ENCODE measurements around the gene DDIAS. TPM values are rescaled to one million over a fixed set of nuclear protein-coding genes. Genes with fewer than 3 reads are reported as not detected.

Gene DDIAS
- total and polyA plus RNA-seq, 2 donors (not counting 1 experiment from before 2014, with no cell fraction given), result 2.3 to 3.0 TPM

DNA sequence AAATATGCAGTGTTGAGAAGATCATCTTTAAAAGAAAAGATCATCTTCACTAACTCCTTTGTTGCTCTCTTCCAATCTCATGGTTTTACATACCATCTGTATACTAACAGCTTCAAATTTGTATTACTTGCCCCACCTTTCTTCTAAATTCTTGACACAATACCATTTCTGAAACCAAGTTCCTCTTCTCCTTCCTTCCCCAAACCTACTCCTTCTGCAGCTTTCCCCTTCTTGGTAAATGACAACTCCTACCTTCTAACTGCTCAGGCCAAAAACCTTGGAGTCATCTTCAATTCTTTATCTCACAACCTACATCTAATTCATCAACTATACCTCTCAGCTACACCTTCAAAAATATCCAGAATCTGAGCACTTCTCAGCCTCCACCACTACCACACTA lies 10.6 kb upstream of the DDIAS start:
- no peak for DNase-seq (ENCODE audit: low read depth in 2 of 2)
- H3K9ac ChIP-seq (ENCODE audit: insufficient read depth, low read length), result no peak overlapping the region
- H3K79me2 ChIP-seq (ENCODE audit: control insufficient read depth, insufficient read depth, low read length), result no peaks in the 10 kb centered on the region
- H3K9me3 ChIP-seq (ENCODE audit: control insufficient read depth, insufficient read depth, low read depth, low read length), result no peaks in the 10 kb centered on the region
- H4K20me1 ChIP-seq (ENCODE audit: control insufficient read depth, extremely low read depth, insufficient read depth, low read length), result no peaks in the 10 kb centered on the region
- no peaks in the 10 kb centered on the region for H3K27me3 ChIP-seq (ENCODE audit: control insufficient read depth, insufficient read depth, low read length)
- no peaks in the 10 kb centered on the region for H3K36me3 ChIP-seq (ENCODE audit: control insufficient read depth, insufficient read depth, low read length)
- H2AFZ ChIP-seq (ENCODE audit: low read length), result no peak overlapping the region
- no peak overlapping the region for H3K4me3 ChIP-seq (replicated peaks in 1 of 4; ENCODE audit: control extremely low read depth in 1 of 4, insufficient read depth in 1 of 4, low read depth in 3 of 4, low read length in 4 of 4)
- TF ChIP-seq, protein P1, sequence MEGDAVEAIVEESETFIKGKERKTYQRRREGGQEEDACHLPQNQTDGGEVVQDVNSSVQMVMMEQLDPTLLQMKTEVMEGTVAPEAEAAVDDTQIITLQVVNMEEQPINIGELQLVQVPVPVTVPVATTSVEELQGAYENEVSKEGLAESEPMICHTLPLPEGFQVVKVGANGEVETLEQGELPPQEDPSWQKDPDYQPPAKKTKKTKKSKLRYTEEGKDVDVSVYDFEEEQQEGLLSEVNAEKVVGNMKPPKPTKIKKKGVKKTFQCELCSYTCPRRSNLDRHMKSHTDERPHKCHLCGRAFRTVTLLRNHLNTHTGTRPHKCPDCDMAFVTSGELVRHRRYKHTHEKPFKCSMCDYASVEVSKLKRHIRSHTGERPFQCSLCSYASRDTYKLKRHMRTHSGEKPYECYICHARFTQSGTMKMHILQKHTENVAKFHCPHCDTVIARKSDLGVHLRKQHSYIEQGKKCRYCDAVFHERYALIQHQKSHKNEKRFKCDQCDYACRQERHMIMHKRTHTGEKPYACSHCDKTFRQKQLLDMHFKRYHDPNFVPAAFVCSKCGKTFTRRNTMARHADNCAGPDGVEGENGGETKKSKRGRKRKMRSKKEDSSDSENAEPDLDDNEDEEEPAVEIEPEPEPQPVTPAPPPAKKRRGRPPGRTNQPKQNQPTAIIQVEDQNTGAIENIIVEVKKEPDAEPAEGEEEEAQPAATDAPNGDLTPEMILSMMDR (conservative IDR thresholded peaks at IDR 0.05 in 1 of 2, IDR thresholded peaks at IDR 0.05 in 1 of 2; ENCODE audit: low read depth in 1 of 2, low read length in 2 of 2), result no peak
- no peak for TF ChIP-seq EZH2 (IDR thresholded peaks at IDR 0.05; ENCODE audit: low read length, missing control alignments)
- no peak overlapping the region for H3K4me2 ChIP-seq (ENCODE audit: extremely low read depth, insufficient read depth, low read length)
- H3K4me1 ChIP-seq (ENCODE audit: control insufficient read depth, extremely low read depth, insufficient read depth, low read length), result no peaks in the 10 kb centered on the region
- no peak overlapping the region for H3K27ac ChIP-seq (ENCODE audit: insufficient read depth, low read length)

DNA sequence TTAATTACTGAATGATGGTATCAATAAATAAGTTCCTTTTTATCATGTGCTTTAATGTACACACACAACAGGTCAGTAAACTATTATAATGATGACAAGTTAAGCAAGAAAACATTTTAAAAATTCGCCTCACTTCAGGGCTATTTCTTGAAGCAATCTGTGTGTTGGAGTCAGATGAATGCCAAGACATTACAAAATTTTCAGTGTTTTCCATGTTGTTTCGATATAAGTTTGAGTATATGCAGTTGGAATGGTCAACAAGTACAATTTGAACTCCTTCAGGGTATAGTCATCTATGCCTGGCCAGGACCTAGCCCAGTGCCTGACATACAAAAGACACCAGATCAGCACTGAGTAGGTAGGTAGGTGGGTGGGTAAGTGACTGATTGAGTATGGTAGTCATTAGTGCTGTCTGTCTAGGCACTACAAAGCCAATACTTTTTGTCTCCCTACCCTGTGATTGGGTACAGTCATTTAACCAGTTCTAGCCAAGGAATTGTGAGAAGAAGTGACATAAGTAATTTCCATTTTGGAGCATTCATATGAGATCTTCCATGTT lies 8.8 kb upstream of the DDIAS start:
- Histone ChIP-seq H3K4me2 (ENCODE audit: extremely low read depth, insufficient read depth, low read length) (no peak overlapping the region), H3K27ac (ENCODE audit: insufficient read depth, low read length) (no peak overlapping the region), H3K4me1 (ENCODE audit: control insufficient read depth, extremely low read depth, insufficient read depth, low read length) (no peaks in the 10 kb centered on the region), H3K27me3 (ENCODE audit: control insufficient read depth, insufficient read depth, low read length) (no peaks in the 10 kb centered on the region), H2AFZ (ENCODE audit: low read length) (no peak overlapping the region), H3K79me2 (ENCODE audit: control insufficient read depth, insufficient read depth, low read length) (no peaks in the 10 kb centered on the region), H3K36me3 (ENCODE audit: control insufficient read depth, insufficient read depth, low read length) (no peaks in the 10 kb centered on the region), H3K9me3 (ENCODE audit: control insufficient read depth, insufficient read depth, low read depth, low read length) (no peaks in the 10 kb centered on the region), H3K9ac (ENCODE audit: insufficient read depth, low read length) (no peak overlapping the region), H4K20me1 (ENCODE audit: control insufficient read depth, extremely low read depth, insufficient read depth, low read length) (no peaks in the 10 kb centered on the region), H3K4me3 (replicated peaks in 1 of 4; ENCODE audit: control extremely low read depth in 1 of 4, insufficient read depth in 1 of 4, low read depth in 3 of 4, low read length in 4 of 4) (no peak overlapping the region)
- TF ChIP-seq, protein P1 (conservative IDR thresholded peaks at IDR 0.05 in 1 of 2, IDR thresholded peaks at IDR 0.05 in 1 of 2; ENCODE audit: low read depth in 1 of 2, low read length in 2 of 2), result no peak
- no peak for TF ChIP-seq EZH2 (IDR thresholded peaks at IDR 0.05; ENCODE audit: low read length, missing control alignments)
- DNase-seq (ENCODE audit: low read depth in 2 of 2), result no peak

DNA sequence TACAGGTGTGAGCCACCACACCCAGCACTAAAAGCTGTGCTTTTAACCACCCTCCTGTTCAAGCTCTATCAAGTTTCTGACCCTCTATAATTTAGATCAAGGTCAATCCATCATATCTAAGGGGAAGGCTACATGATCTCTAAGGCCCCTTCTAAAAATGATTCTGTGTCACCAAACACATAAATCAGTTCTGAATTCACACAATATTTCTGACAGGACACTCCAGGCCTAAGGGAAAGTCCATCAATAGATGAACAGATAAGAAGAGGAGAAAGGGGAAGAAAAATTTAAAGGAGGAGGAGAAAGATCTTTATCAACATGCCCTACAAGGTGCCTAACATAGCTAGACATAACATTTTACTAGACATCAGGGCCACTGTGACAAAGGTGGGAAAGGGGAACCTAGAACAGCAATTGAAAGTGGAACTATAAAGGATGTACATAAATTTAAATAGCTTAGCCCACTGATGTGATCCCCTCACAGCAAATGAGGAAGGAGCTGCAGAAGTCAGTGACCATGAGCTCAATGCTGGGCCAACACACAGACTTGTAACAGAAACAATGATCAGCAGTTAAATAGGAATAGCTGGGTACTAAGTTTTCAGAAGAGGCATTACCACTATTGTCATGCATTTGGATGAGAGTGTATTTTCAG lies 6.0 kb upstream of the DDIAS start:
- no peak overlapping the region for H3K4me2 ChIP-seq (ENCODE audit: extremely low read depth, insufficient read depth, low read length)
- H3K9ac ChIP-seq (ENCODE audit: insufficient read depth, low read length), result no peak overlapping the region
- H3K9me3 ChIP-seq (ENCODE audit: control insufficient read depth, insufficient read depth, low read depth, low read length), result no peaks in the 10 kb centered on the region
- H3K27ac ChIP-seq (ENCODE audit: insufficient read depth, low read length), result no peak overlapping the region
- no peak overlapping the region for H3K4me3 ChIP-seq (replicated peaks in 1 of 4; ENCODE audit: control extremely low read depth in 1 of 4, insufficient read depth in 1 of 4, low read depth in 3 of 4, low read length in 4 of 4)
- no peak for DNase-seq (ENCODE audit: low read depth in 2 of 2)
- peaks cover 2% of the 10 kb centered on the region for H3K79me2 ChIP-seq (ENCODE audit: control insufficient read depth, insufficient read depth, low read length)
- no peaks in the 10 kb centered on the region for H3K36me3 ChIP-seq (ENCODE audit: control insufficient read depth, insufficient read depth, low read length)
- H2AFZ ChIP-seq (ENCODE audit: low read length), result no peak overlapping the region
- no peaks in the 10 kb centered on the region for H3K27me3 ChIP-seq (ENCODE audit: control insufficient read depth, insufficient read depth, low read length)
- no peaks in the 10 kb centered on the region for H4K20me1 ChIP-seq (ENCODE audit: control insufficient read depth, extremely low read depth, insufficient read depth, low read length)
- H3K4me1 ChIP-seq (ENCODE audit: control insufficient read depth, extremely low read depth, insufficient read depth, low read length), result peaks cover 3% of the 10 kb centered on the region
- no peak for TF ChIP-seq EZH2 (IDR thresholded peaks at IDR 0.05; ENCODE audit: low read length, missing control alignments)
- TF ChIP-seq, protein P1 (conservative IDR thresholded peaks at IDR 0.05 in 1 of 2, IDR thresholded peaks at IDR 0.05 in 1 of 2; ENCODE audit: low read depth in 1 of 2, low read length in 2 of 2), result no peak
